Activated CD8-positive, alpha-beta T cell treated with anti-CD3 and anti-CD28 coated beads for 36 hours (primary cell): ENCODE results near the gene ALKBH5. TPM values are rescaled to one million over a fixed set of nuclear protein-coding genes. Genes with fewer than 3 reads are reported as not detected.

Source experiments
- ATAC-seq: fragments of 200-7000 bp; cut with Tn5 transposase; one replicate; pipeline ENCODE4 v1.10.0; 2021; ENCODE audit warnings: mild to moderate bottlenecking, moderate library complexity
- CTCF ChIA-PET: fragments of 350-600 bp; sonication (Branson Sonifier 250); formaldehyde crosslinking; loops from one replicate; lab custom pipeline; 2021; ENCODE audit warnings: antibody characterized with exemption; lab: Charles Lee
- POLR2A ChIA-PET: fragments of 350-600 bp; sonication (Branson Sonifier 250); formaldehyde crosslinking; loops from one replicate; lab custom pipeline; 2021; ENCODE audit warnings: antibody characterized with exemption; lab: Charles Lee
- DNase-seq: peaks from one replicate; pipeline ENCODE4 v3.0.0-alpha.2; 2020
- H3K27ac Mint-ChIP-seq: one replicate; pipeline ENCODE4 v1.8.0; 2021; ENCODE audit warnings: mild to moderate bottlenecking, mixed read lengths
- H3K27me3 Mint-ChIP-seq: one replicate; pipeline ENCODE4 v1.8.0; 2021; ENCODE audit warnings: mixed read lengths
- H3K36me3 Mint-ChIP-seq: one replicate; pipeline ENCODE4 v1.8.0; 2021; ENCODE audit warnings: low read depth, mixed read lengths
- H3K4me1 Mint-ChIP-seq: one replicate; pipeline ENCODE4 v1.8.0; 2021; ENCODE audit warnings: low read depth, mixed read lengths
- H3K4me3 Mint-ChIP-seq: one replicate; pipeline ENCODE4 v1.8.0; 2021; ENCODE audit warnings: mild to moderate bottlenecking, moderate library complexity, mixed read lengths
- H3K9me3 Mint-ChIP-seq: one replicate; pipeline ENCODE4 v1.8.0; 2021; ENCODE audit warnings: mixed read lengths
- intact Hi-C: fragments of 100-400 bp; cut with micrococcal nuclease; formaldehyde crosslinking; loops from one replicate; pipeline ENCODE4 v1.10.0; 2022
- total RNA-seq, 2 experiments: library from RNA; stranded (reverse); gene quantifications; one replicate each; pipeline ENCODE4 v1.2.3, GENCODE V29; 2021
- TF ChIP-seq, protein P1 (sequence below): fragments of 200-600 bp; IDR thresholded peaks from one replicate; pipeline ENCODE4 v1.8.0; 2022; ENCODE audit warnings: antibody characterized with exemption, mild to moderate bottlenecking

ALKBH5 gene
- total RNA-seq, 2 experiments from 2014 or later, result 213 to 217 TPM

DNA sequence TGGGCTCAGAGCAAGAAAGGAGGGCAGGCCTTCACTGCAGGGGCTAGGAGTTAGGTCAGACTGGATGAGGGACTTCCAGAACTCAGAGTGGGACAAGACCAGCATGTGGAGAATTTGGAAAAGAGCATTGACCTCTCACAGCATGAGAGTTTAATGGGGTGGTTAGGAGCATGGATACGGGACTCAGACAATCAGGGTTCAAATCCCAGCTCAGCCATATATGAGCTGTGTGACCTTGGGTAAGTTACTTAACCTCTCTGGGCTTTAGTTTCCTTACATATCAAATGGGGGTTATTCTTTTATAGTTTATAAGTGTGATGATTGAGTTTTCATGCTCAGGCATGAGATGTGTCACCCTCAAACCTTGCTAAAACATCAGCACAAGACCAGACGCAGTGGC lies 37.4 kb upstream of the ALKBH5 start:
- ChIA-PET CTCF (interaction anchor here (1.2 kb wide), 2 partner anchors 11 to 73 kb away, joined by 3 read pairs; no protein-coding TSS in a partner anchor), POLR2A (interaction anchor here (1.1 kb wide), 1 partner anchor 9 kb away, joined by 3 read pairs; no protein-coding TSS in a partner anchor)
- ATAC-seq (no peak), DNase-seq (no peak)
- Mint-ChIP-seq H3K9me3 (no peaks in the 10 kb centered on the region), H3K27me3 (no peaks in the 10 kb centered on the region), H3K36me3 (no peaks in the 10 kb centered on the region), H3K4me1 (no peaks in the 10 kb centered on the region), H3K4me3 (no peak overlapping the region), H3K27ac (no peak overlapping the region)
- intact Hi-C loops, result no loop called here
- TF ChIP-seq, protein P1, sequence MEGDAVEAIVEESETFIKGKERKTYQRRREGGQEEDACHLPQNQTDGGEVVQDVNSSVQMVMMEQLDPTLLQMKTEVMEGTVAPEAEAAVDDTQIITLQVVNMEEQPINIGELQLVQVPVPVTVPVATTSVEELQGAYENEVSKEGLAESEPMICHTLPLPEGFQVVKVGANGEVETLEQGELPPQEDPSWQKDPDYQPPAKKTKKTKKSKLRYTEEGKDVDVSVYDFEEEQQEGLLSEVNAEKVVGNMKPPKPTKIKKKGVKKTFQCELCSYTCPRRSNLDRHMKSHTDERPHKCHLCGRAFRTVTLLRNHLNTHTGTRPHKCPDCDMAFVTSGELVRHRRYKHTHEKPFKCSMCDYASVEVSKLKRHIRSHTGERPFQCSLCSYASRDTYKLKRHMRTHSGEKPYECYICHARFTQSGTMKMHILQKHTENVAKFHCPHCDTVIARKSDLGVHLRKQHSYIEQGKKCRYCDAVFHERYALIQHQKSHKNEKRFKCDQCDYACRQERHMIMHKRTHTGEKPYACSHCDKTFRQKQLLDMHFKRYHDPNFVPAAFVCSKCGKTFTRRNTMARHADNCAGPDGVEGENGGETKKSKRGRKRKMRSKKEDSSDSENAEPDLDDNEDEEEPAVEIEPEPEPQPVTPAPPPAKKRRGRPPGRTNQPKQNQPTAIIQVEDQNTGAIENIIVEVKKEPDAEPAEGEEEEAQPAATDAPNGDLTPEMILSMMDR, result no peak

GRCh38 chr17:18146980-18147379 lies 36.6 kb upstream of the ALKBH5 start:
- Mint-ChIP-seq H3K4me3 (no peak overlapping the region), H3K27ac (no peak overlapping the region), H3K27me3 (no peaks in the 10 kb centered on the region), H3K4me1 (no peaks in the 10 kb centered on the region), H3K9me3 (no peaks in the 10 kb centered on the region), H3K36me3 (no peaks in the 10 kb centered on the region)
- DNase-seq (no peak), ATAC-seq (no peak)
- intact Hi-C loops, result no loop called here
- POLR2A ChIA-PET, result interaction anchor here (0.6 to 1.1 kb wide), 2 partner anchors 10 to 31 kb away, joined by 3 read pairs; no protein-coding TSS in a partner anchor
- CTCF ChIA-PET, result interaction anchor here (1.2 kb wide), 2 partner anchors 9 to 11 kb away, joined by 3 to 4 read pairs; no protein-coding TSS in a partner anchor
- TF ChIP-seq, protein P1, result no peak

- ChIA-PET POLR2A (no interaction called here), CTCF (no interaction called here)
- H3K4me3 Mint-ChIP-seq, result no peak overlapping the region
- H3K27me3 Mint-ChIP-seq, result peaks cover 2% of the 10 kb centered on the region
- DNase-seq (no peak), ATAC-seq (no peak)
- TF ChIP-seq, protein P1, result no peak
- H3K36me3 Mint-ChIP-seq, result no peaks in the 10 kb centered on the region
- intact Hi-C loops, result no loop called here
- no peak overlapping the region for H3K27ac Mint-ChIP-seq
- peaks cover 3% of the 10 kb centered on the region for H3K4me1 Mint-ChIP-seq
- H3K9me3 Mint-ChIP-seq, result no peaks in the 10 kb centered on the region
These were observed 35.0 kb upstream of the ALKBH5 start for GRCh38 chr17:18148586-18148985.

DNA sequence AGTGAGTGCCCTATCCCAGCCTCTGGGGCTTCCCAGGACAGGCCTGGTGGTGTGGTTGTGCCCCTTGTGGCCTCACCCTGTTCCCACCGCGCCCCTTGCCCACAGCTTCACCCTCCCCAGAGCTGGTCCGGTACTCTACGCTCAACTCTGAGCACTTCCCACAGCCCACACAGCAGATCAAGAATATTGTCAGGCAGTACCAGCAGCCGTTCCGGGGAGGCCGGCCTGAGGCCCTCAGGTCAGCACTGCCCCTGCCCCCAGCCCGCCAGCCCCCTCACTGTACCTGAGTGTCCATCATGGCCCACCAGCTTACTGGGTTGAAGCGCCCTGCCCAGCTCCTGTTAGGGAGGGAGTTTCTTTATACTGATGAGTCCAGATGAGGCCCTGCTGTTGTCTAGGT lies 32.3 kb upstream of the ALKBH5 start:
- Mint-ChIP-seq H3K27ac (no peak overlapping the region), H3K4me1 (peaks cover 10% of the 10 kb centered on the region), H3K36me3 (no peaks in the 10 kb centered on the region), H3K4me3 (no peak overlapping the region), H3K27me3 (peaks cover 2% of the 10 kb centered on the region), H3K9me3 (no peaks in the 10 kb centered on the region)
- CTCF ChIA-PET, result interaction anchor here (1.3 kb wide), 1 partner anchor 118 kb away, joined by 3 read pairs; no protein-coding TSS in a partner anchor
- POLR2A ChIA-PET, result no interaction called here
- ATAC-seq (no peak), DNase-seq (no peak)
- intact Hi-C loops, result no loop called here
- TF ChIP-seq, protein P1, result no peak

DNA sequence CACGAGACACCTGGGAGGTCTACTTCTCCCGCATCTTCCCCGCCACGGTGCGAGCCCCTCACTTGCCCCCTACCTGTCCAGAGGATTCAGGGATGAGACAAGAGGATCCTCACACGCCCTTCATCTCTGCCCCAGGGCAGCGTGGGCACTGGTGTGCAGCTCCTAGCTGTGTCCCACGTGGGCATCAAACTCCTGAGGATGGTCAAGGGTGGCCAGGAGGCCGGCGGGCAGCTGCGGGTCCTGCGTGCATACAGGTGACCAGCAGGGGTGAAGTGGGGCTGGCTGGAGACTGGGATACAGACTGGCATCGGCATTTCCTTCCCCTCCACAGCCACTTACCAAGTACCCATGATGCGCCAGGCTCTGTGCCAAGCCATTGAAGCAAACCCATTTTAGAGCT lies 28.4 kb upstream of the ALKBH5 start:
- CTCF ChIA-PET, result interaction anchor here (0.8 to 1.9 kb wide), 3 partner anchors 12 to 15 kb away, joined by 3 to 8 read pairs (median 5); no protein-coding TSS in a partner anchor
- Mint-ChIP-seq H3K36me3 (no peaks in the 10 kb centered on the region), H3K4me1 (peaks cover 25% of the 10 kb centered on the region), H3K9me3 (no peaks in the 10 kb centered on the region), H3K4me3 (no peak overlapping the region), H3K27me3 (peaks cover 2% of the 10 kb centered on the region), H3K27ac (no peak overlapping the region)
- TF ChIP-seq, protein P1, result no peak
- no peak for ATAC-seq
- POLR2A ChIA-PET, result no interaction called here
- intact Hi-C loops, result no loop called here
- no peak for DNase-seq
